ENCODE measurements around the gene CFAP46. TPM values are rescaled to one million over a fixed set of nuclear protein-coding genes. Genes with fewer than 3 reads are reported as not detected.

The CFAP46 gene
- total and polyA plus RNA-seq, 2 of the 4 experiments (the other 2 are of a cell fraction): 1.3 to 1.8 TPM

GRCh38 chr10:132921086-132921485 lies 21.3 kb downstream of the CFAP46 start (continued):
- TF ChIP-seq CEBPB (IDR thresholded peaks at IDR 0.05; ENCODE audit: low read depth, low read length): no peak
- no peak for TF ChIP-seq SMC3 (IDR thresholded peaks at IDR 0.05; ENCODE audit: low read depth, low read length)
- TF ChIP-seq MXI1 (IDR thresholded peaks at IDR 0.05; ENCODE audit: borderline replicate concordance, low read depth, low read length): no peak
- TF ChIP-seq RAD21 (IDR thresholded peaks at IDR 0.05; ENCODE audit: low read length): no peak

GRCh38 chr10:132920101-132920925 lies 22.1 kb downstream of the CFAP46 start:
- DNase-seq (no peak), ATAC-seq (ENCODE audit: low read depth) (no peak)
- in situ Hi-C loops (cut with MboI; ENCODE audit: low sequenced_read_pairs): no loop called here
- no peaks in the 10 kb centered on the region for H3K4me1 ChIP-seq (ENCODE audit: control insufficient read depth, insufficient read depth, low read length)
- no peak overlapping the region for H3K4me2 ChIP-seq (ENCODE audit: low read depth, low read length)
- no peak overlapping the region for H4K8ac ChIP-seq (ENCODE audit: low read depth in 2 of 2, low read length in 2 of 2)
- no TSS peak for BruUV-seq (replicated peaks)
- WGBS, 2 experiments (ENCODE audit: extremely low coverage in 2 of 2, insufficient read length in 1 of 2): 72% methylated on average over 24 of the region's 38 CpGs; no CpG with 5 or more reads in 1 of the 2 experiments
- H2AK9ac ChIP-seq (replicated peaks; ENCODE audit: low read depth, low read length, poor library complexity): no peak overlapping the region
- H2AFZ ChIP-seq (replicated peaks; ENCODE audit: low read length, poor library complexity): no peak overlapping the region
- no peak overlapping the region for H3K56ac ChIP-seq (ENCODE audit: extremely low read depth, insufficient read depth, low read length)
- no peak overlapping the region for H2BK120ac ChIP-seq (ENCODE audit: low read depth, low read length)
- H3K9me3 ChIP-seq (ENCODE audit: control insufficient read depth, insufficient read depth, low read length): no peaks in the 10 kb centered on the region
- no peak overlapping the region for H3K4me3 ChIP-seq (ENCODE audit: insufficient read depth, low read depth, low read length)
- no peak overlapping the region for H4K91ac ChIP-seq (ENCODE audit: insufficient read depth, low read depth, low read length)
- H3K4ac ChIP-seq (ENCODE audit: low read depth, low read length): no peak overlapping the region
- H3K18ac ChIP-seq (ENCODE audit: low read depth, low read length): no peak overlapping the region
- no peak overlapping the region for H3K14ac ChIP-seq (replicated peaks; ENCODE audit: low read depth, low read length)
- H3K23ac ChIP-seq (ENCODE audit: low read depth, low read length): no peak overlapping the region
- no peak overlapping the region for H2BK5ac ChIP-seq (ENCODE audit: low read depth, low read length, poor library complexity, severe bottlenecking)
- H4K5ac ChIP-seq (ENCODE audit: low read depth, low read length): no peak overlapping the region
- POLR2A ChIA-PET (ENCODE audit: unreplicated experiment): no interaction called here
- H3K36me3 ChIP-seq (ENCODE audit: control insufficient read depth, insufficient read depth, low read length): no peaks in the 10 kb centered on the region
- no peak overlapping the region for H2BK20ac ChIP-seq (ENCODE audit: low read depth, low read length)
- no peaks in the 10 kb centered on the region for H4K20me1 ChIP-seq (ENCODE audit: insufficient read depth, low read length)
- H2AK5ac ChIP-seq (ENCODE audit: low read depth, low read length): no peak overlapping the region
- H3K27ac ChIP-seq (ENCODE audit: insufficient read depth, low read length): no peak overlapping the region
- no peaks in the 10 kb centered on the region for H3K27me3 ChIP-seq (ENCODE audit: control insufficient read depth, insufficient read depth, low read length)
- H3K9me1 ChIP-seq (ENCODE audit: insufficient read depth, low read length): no peaks in the 10 kb centered on the region
- H2BK15ac ChIP-seq (ENCODE audit: low read depth, low read length): no peak overlapping the region
- intact Hi-C loops (cut with micrococcal nuclease): no loop called here
- H3K9ac ChIP-seq (ENCODE audit: low read depth, low read length): no peak overlapping the region
- dilution Hi-C loops (cut with HindIII; ENCODE audit: low sequenced_read_pairs, unreplicated experiment): no loop called here
- no peak for TF ChIP-seq FOS (IDR thresholded peaks at IDR 0.05; ENCODE audit: low read depth, low read length)
- no peak for TF ChIP-seq BHLHE40 (IDR thresholded peaks at IDR 0.05; ENCODE audit: low read depth, low read length)
- no peak for TF ChIP-seq SMC3 (IDR thresholded peaks at IDR 0.05; ENCODE audit: low read depth, low read length)
- TF ChIP-seq CHD1 (IDR thresholded peaks at IDR 0.05; ENCODE audit: low read depth, low read length): no peak
- TF ChIP-seq POLR2A (IDR thresholded peaks at IDR 0.05; ENCODE audit: low read depth, low read length): no peak
- TF ChIP-seq ELK1 (IDR thresholded peaks at IDR 0.05; ENCODE audit: borderline replicate concordance, low read depth, low read length): no peak
- H3K79me1 ChIP-seq (ENCODE audit: low read depth in 1 of 2, low read length in 2 of 2): no peaks in the 10 kb centered on the region
- CTCF ChIA-PET: no interaction called here
